Left ventricle myocardium inferior (tissue), 1 donor: ENCODE measurements around the gene KDM4C. TPM values are rescaled to one million over a fixed set of nuclear protein-coding genes. Genes with fewer than 3 reads are reported as not detected.
"Not testable (repeated sequence)": the region's sequence is repeated elsewhere in the genome, so short reads cannot be mapped to it uniquely, and the experiment has no call there.

ENCODE experiments used
- DNase-seq: peaks from one replicate; pipeline ENCODE4 v3.0.0-alpha.2; 2020
- H3K27ac ChIP-seq: fragments of 200-600 bp; replicated peaks from 2 replicates; pipeline ENCODE4 v1.8.0; 2021
- H3K27me3 ChIP-seq: fragments of 200-600 bp; 2 replicates; pipeline ENCODE4 v1.8.0; 2021; ENCODE audit warnings: low read depth
- H3K36me3 ChIP-seq: fragments of 200-600 bp; 2 replicates; pipeline ENCODE4 v1.8.0; 2021
- H3K4me1 ChIP-seq: fragments of 200-600 bp; 2 replicates; pipeline ENCODE4 v1.8.0; 2021
- H3K4me3 ChIP-seq: fragments of 200-600 bp; 2 replicates; pipeline ENCODE4 v1.8.0; 2021; ENCODE audit warnings: mild to moderate bottlenecking, moderate library complexity
- H3K9me3 ChIP-seq: fragments of 200-600 bp; replicated peaks from 2 replicates; pipeline ENCODE4 v1.8.0; 2021
- CTCF ChIP-seq: fragments of 200-600 bp; IDR thresholded peaks from 2 replicates; pipeline ENCODE4 v1.8.0; 2021; ENCODE audit warnings: antibody characterized with exemption, mild to moderate bottlenecking, borderline replicate concordance
- intact Hi-C: fragments of 100-400 bp; cut with micrococcal nuclease; formaldehyde crosslinking; loops from one replicate; pipeline ENCODE4 v1.11.0; 2022
- total RNA-seq: library from RNA; stranded (reverse); fragmentation: NEBNext Ultra II Directional; extraction: Animal tissue kit (Norgen Biotek cat#: 25700); gene quantifications from one replicate; pipeline ENCODE4 v1.2.1, GENCODE V29; 2021
- donor health status: DM: no; HTN: yes; CAD: no; lungs with severe emphysema.

The KDM4C gene
- total RNA-seq, 1 donor from 2014 or later: 14.1 TPM

- Histone ChIP-seq H3K4me3 (no peak overlapping the region), H3K4me1 (no peaks in the 10 kb centered on the region), H3K27me3 (no peaks in the 10 kb centered on the region), H3K27ac (no peak overlapping the region), H3K36me3 (peaks cover 10% of the 10 kb centered on the region), H3K9me3 (no peaks in the 10 kb centered on the region)
- no peak for DNase-seq
- intact Hi-C loops: no loop called here
- TF ChIP-seq CTCF: no peak
Observed at GRCh38 chr9:7027996-7028395, 270.2 kb downstream of the KDM4C start.

GRCh38 chr9:7028591-7028990, 270.8 kb downstream of the KDM4C start:
- H3K27me3 ChIP-seq: no peaks in the 10 kb centered on the region
- no peak for DNase-seq
- no peaks in the 10 kb centered on the region for H3K4me1 ChIP-seq
- H3K9me3 ChIP-seq: no peaks in the 10 kb centered on the region
- H3K4me3 ChIP-seq: no peak overlapping the region
- no peak for TF ChIP-seq CTCF
- intact Hi-C loops: no loop called here
- H3K36me3 ChIP-seq: peaks cover 10% of the 10 kb centered on the region
- no peak overlapping the region for H3K27ac ChIP-seq

GRCh38 chr9:7030943-7031342, 273.2 kb downstream of the KDM4C start:
- H3K27me3 ChIP-seq, H3K4me1 ChIP-seq, H3K9me3 ChIP-seq, intact Hi-C loops, H3K4me3 ChIP-seq, DNase-seq, H3K36me3 ChIP-seq, H3K27ac ChIP-seq: not testable (repeated sequence)

- no peak for TF ChIP-seq CTCF
- Histone ChIP-seq H3K9me3 (no peaks in the 10 kb centered on the region), H3K4me3 (no peak overlapping the region), H3K36me3 (peaks cover 4% of the 10 kb centered on the region), H3K27me3 (no peaks in the 10 kb centered on the region), H3K27ac (no peak overlapping the region), H3K4me1 (no peaks in the 10 kb centered on the region)
- intact Hi-C loops: no loop called here
- DNase-seq: no peak
Observed at GRCh38 chr9:7033076-7034045, 275.6 kb downstream of the KDM4C start.

- Histone ChIP-seq H3K4me3 (no peak overlapping the region), H3K27ac (no peak overlapping the region), H3K36me3 (no peaks in the 10 kb centered on the region), H3K9me3 (no peaks in the 10 kb centered on the region), H3K27me3 (no peaks in the 10 kb centered on the region), H3K4me1 (no peaks in the 10 kb centered on the region)
- no peak for DNase-seq
- TF ChIP-seq CTCF: no peak
- intact Hi-C loops: no loop called here
Observed at GRCh38 chr9:7037176-7037575, 279.4 kb downstream of the KDM4C start.

GRCh38 chr9:7042124-7042523, 284.4 kb downstream of the KDM4C start:
- intact Hi-C loops: no loop called here
- DNase-seq: no peak
- TF ChIP-seq CTCF: no peak
- H3K27me3 ChIP-seq: no peaks in the 10 kb centered on the region
- no peak overlapping the region for H3K27ac ChIP-seq
- peaks cover 7% of the 10 kb centered on the region for H3K4me1 ChIP-seq
- peaks cover 8% of the 10 kb centered on the region for H3K36me3 ChIP-seq
- no peaks in the 10 kb centered on the region for H3K9me3 ChIP-seq
- H3K4me3 ChIP-seq: no peak overlapping the region
